ENCODE measurements around the gene CDH5. TPM values are rescaled to one million over a fixed set of nuclear protein-coding genes. Genes with fewer than 3 reads are reported as not detected.

The CDH5 gene
- total RNA-seq, 1 experiment from 2014 or later, result 0.28 TPM

GRCh38 chr16:66400503-66401380 lies 34.3 kb downstream of the CDH5 start:
- peaks cover 17% of the 10 kb centered on the region for H3K4me1 Mint-ChIP-seq
- no peak overlapping the region for H3K4me3 Mint-ChIP-seq
- ChIA-PET POLR2A (no interaction called here), CTCF (interaction anchor here (1.1 to 1.5 kb wide), 3 partner anchors 43 to 430 kb away, joined by 3 to 4 read pairs (median 4); partner anchors contain the start of gene NAE1)
- H3K27ac Mint-ChIP-seq, result no peak overlapping the region
- TF ChIP-seq, protein P1, sequence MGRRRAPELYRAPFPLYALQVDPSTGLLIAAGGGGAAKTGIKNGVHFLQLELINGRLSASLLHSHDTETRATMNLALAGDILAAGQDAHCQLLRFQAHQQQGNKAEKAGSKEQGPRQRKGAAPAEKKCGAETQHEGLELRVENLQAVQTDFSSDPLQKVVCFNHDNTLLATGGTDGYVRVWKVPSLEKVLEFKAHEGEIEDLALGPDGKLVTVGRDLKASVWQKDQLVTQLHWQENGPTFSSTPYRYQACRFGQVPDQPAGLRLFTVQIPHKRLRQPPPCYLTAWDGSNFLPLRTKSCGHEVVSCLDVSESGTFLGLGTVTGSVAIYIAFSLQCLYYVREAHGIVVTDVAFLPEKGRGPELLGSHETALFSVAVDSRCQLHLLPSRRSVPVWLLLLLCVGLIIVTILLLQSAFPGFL (CRISPR knock-in tag; IDR thresholded peaks at IDR 0.05; ENCODE audit: borderline replicate concordance), result no peak
- TF ChIP-seq FOXJ3 (CRISPR knock-in tag; IDR thresholded peaks at IDR 0.05; ENCODE audit: borderline replicate concordance) (no peak), ZNF263 (CRISPR knock-in tag; IDR thresholded peaks at IDR 0.05; ENCODE audit: low read depth) (no peak), TEAD4 (CRISPR knock-in tag; IDR thresholded peaks at IDR 0.05) (no peak), ZNF232 (CRISPR knock-in tag; IDR thresholded peaks at IDR 0.05) (no peak), HMGA2 (CRISPR knock-in tag; IDR thresholded peaks at IDR 0.05) (no peak), ATF3 (CRISPR knock-in tag; conservative IDR thresholded peaks at IDR 0.05) (no peak), KAT7 (CRISPR knock-in tag; IDR thresholded peaks at IDR 0.05; ENCODE audit: borderline replicate concordance) (no peak)
- TF ChIP-seq, protein P2, sequence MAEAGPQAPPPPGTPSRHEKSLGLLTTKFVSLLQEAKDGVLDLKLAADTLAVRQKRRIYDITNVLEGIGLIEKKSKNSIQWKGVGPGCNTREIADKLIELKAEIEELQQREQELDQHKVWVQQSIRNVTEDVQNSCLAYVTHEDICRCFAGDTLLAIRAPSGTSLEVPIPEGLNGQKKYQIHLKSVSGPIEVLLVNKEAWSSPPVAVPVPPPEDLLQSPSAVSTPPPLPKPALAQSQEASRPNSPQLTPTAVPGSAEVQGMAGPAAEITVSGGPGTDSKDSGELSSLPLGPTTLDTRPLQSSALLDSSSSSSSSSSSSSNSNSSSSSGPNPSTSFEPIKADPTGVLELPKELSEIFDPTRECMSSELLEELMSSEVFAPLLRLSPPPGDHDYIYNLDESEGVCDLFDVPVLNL (CRISPR knock-in tag; IDR thresholded peaks at IDR 0.05; ENCODE audit: borderline replicate concordance, low read depth), result no peak
- TF ChIP-seq, protein P3, sequence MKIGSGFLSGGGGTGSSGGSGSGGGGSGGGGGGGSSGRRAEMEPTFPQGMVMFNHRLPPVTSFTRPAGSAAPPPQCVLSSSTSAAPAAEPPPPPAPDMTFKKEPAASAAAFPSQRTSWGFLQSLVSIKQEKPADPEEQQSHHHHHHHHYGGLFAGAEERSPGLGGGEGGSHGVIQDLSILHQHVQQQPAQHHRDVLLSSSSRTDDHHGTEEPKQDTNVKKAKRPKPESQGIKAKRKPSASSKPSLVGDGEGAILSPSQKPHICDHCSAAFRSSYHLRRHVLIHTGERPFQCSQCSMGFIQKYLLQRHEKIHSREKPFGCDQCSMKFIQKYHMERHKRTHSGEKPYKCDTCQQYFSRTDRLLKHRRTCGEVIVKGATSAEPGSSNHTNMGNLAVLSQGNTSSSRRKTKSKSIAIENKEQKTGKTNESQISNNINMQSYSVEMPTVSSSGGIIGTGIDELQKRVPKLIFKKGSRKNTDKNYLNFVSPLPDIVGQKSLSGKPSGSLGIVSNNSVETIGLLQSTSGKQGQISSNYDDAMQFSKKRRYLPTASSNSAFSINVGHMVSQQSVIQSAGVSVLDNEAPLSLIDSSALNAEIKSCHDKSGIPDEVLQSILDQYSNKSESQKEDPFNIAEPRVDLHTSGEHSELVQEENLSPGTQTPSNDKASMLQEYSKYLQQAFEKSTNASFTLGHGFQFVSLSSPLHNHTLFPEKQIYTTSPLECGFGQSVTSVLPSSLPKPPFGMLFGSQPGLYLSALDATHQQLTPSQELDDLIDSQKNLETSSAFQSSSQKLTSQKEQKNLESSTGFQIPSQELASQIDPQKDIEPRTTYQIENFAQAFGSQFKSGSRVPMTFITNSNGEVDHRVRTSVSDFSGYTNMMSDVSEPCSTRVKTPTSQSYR (CRISPR knock-in tag; IDR thresholded peaks at IDR 0.05), result no peak
- no peaks in the 10 kb centered on the region for H3K36me3 Mint-ChIP-seq
- H3K9me3 Mint-ChIP-seq, result peaks cover 8% of the 10 kb centered on the region
- DNase-seq (ENCODE audit: low spot score) (no peak), ATAC-seq (no peak)
- H3K27me3 Mint-ChIP-seq (ENCODE audit: low read depth), result peaks cover 9% of the 10 kb centered on the region

DNA sequence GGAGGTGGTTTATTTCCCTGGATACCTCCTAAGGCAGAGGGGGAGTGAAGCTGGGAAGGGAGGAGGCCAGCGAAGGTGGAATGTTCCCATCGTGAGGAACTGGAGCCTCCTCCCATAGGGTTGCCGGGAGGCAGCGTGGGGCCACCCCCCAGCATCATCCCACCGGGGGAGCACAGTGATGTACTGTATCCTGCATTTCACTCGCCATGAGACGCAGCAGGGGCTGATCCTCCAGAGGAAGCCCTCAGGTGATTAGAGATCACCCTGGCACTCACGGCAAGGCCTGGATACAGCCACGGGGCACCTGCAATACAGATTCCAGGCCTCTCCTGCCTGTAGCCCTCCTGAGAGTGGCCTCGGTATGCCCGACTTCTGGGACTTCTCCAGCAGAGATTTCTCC lies 35.1 kb downstream of the CDH5 start:
- POLR2A ChIA-PET, result no interaction called here
- TF ChIP-seq, protein P2 (CRISPR knock-in tag; IDR thresholded peaks at IDR 0.05; ENCODE audit: borderline replicate concordance, low read depth), result no peak
- TF ChIP-seq, protein P4, sequence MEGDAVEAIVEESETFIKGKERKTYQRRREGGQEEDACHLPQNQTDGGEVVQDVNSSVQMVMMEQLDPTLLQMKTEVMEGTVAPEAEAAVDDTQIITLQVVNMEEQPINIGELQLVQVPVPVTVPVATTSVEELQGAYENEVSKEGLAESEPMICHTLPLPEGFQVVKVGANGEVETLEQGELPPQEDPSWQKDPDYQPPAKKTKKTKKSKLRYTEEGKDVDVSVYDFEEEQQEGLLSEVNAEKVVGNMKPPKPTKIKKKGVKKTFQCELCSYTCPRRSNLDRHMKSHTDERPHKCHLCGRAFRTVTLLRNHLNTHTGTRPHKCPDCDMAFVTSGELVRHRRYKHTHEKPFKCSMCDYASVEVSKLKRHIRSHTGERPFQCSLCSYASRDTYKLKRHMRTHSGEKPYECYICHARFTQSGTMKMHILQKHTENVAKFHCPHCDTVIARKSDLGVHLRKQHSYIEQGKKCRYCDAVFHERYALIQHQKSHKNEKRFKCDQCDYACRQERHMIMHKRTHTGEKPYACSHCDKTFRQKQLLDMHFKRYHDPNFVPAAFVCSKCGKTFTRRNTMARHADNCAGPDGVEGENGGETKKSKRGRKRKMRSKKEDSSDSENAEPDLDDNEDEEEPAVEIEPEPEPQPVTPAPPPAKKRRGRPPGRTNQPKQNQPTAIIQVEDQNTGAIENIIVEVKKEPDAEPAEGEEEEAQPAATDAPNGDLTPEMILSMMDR (IDR thresholded peaks at IDR 0.05), result no peak
- no peak overlapping the region for H3K27ac Mint-ChIP-seq
- H3K4me3 Mint-ChIP-seq, result no peak overlapping the region
- H3K4me1 Mint-ChIP-seq, result peaks cover 17% of the 10 kb centered on the region
- peaks cover 8% of the 10 kb centered on the region for H3K9me3 Mint-ChIP-seq
- ATAC-seq (no peak), DNase-seq (ENCODE audit: low spot score) (no peak)
- H3K36me3 Mint-ChIP-seq, result no peaks in the 10 kb centered on the region
- CTCF ChIA-PET, result no interaction called here
- H3K27me3 Mint-ChIP-seq (ENCODE audit: low read depth), result peaks cover 13% of the 10 kb centered on the region

Measured in WTC11 (cell line).